HG03565 (cell line): ENCODE results near the gene PYGB.
"Not testable (repeated sequence)": the region's sequence is repeated elsewhere in the genome, so short reads cannot be mapped to it uniquely, and the experiment has no call there.

ENCODE experiments used
- ATAC-seq: cut with Tn5 transposase; IDR thresholded peaks from one replicate; pipeline ENCODE4 v1.9.1; 2021; ENCODE audit warnings: mild to moderate bottlenecking, moderate library complexity; ENCODE audit not compliant: unreplicated experiment

The PYGB gene

DNA sequence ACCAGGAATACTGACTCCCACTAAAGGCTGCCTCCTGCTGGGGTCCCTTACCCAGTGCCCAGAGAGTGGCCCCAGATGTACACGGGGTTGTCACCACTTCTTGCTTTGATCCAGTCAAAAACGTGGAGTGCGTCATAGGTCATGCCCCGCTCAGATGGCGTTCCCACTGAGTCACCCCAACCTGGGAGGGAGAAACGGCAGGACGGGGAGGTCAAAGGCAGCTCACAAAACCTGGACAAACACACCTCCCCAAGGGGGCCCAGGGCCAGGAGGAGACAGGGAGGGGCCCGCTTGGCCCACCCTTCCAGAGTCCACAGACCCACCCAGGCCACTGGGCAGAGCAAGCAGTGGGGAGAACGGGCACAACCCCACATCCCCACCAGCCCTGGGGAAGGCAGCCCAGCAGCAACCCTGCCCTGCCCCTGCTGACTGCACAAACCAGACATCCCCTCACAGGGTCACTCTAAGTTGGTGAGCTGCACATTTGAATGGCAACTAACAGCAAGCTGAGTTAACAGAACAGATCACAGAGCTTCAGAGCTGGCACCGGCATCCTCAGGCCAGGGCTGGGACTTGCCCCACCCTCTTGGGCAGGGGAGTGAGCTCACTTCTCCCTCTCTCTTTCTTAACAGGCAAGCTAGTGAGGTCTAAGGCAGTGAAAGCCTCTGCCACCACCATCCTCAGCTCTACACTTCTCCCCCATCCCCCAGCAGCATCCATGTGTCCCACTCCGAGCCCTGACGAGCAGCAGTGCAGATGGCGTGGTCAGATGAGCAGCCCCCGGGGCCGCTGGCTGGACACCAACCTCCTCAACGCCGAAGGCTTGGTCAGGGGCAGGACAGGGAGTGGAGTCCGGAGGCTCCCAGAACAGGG lies 61.7 kb downstream of the PYGB start:
- ATAC-seq, result no peak

DNA sequence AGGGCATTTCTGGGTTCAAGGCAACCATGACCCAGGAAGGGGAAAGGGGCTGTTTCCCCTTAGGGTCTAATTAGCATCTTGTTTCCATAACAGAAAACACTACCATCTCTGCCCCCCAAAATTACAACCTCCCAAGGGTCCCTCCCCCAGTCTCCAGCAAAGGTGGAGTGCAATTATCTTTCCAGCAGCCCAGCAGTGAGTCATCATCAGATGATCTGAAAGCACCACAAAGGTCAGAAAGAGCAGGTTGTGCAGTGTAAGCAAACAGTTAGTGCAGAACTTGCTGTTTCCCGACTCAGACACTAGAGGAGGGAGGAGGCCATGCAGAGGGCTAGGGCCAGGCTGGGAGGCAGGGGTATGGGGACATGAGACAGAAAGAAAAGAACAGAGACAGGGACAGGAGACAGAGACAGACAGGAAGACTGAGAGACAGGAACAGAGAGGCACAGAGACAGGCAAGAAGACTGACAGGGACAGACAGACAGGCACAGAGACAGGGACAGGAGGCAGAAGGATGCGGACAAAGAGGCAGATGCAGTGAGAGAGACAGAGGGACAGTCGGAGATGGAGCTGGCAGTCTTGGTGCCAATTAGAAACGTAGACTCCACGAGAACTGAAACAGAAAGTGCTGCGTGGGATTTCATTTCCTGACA lies 62.5 kb downstream of the PYGB start:
- ATAC-seq, result peak; percentile 95

DNA sequence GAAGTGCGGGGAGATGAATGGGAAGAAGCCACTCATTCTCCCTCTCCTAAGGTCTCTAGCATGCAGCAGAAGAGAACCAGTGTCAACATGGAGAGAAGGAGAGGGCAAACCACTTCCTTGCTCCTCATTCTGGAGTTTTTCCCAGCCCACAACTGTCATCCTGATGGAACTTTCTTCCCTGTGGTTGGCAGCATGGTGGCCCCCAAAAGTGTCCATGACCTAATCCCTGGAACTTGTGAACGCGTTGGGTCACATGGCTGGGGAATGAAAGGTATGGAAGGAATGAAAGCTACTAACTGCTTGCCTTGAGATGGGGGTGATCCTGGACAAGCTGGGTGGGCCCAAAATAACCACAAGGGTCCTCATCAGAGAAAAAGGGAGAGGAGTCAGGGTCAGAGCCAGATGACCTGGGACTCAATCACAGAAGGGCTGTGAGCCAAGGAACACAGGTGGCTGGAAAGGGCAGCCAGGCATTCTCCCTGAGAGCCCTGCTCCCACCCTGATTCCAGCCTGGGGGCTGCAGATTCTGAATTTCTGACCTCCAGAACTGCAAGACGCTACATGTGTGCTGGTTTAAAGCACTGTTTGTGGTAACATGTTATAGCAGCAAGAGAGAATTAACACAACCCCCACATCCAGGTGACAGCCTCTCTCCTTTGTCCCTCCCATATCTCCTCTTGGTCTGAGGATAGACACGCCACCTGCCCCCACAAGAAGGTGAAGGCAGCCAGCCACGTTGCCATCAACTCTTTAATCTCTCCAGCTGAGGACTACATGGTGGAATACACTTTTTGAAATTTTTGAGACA lies 63.2 kb downstream of the PYGB start:
- no peak for ATAC-seq

DNA sequence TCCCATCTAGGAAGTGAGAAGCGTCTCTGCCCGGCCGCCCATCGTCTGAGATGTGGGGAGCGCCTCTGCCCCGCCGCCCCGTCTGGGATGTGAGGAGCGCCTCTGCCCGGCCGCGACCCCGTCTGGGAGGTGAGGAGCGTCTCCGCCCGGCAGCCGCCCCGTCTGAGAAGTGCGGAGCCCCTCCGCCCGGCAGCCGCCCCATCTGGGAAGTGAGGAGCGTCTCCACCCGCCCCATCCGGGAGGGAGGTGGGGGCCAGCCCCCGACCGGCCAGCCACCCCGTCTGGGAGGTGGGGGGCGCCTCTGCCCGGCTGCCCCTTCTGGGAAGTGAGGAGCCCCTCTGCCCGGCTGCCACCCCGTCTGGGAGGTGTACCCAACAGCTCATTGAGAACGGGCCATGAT lies 64.8 kb downstream of the PYGB start:
- ATAC-seq, result not testable (repeated sequence)

DNA sequence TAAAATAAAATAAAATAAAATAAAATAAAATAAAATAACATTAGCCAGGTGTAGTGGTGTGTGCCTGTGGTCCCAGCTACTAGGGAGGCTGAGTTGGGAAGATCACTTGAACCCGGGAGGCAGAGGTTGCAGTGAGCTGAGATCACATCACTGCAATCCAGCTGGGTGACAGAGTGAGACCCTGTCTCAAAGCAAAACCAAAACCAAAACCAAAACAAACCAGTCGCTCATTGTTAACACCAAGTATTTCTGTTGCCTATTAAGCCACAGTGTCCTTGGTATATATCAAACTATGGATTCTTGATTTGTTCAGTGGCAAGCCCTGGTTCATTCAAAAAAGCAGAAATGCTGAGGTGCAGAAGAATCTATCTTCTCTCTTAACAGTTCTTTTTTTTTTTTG lies 65.7 kb downstream of the PYGB start:
- no peak for ATAC-seq

DNA sequence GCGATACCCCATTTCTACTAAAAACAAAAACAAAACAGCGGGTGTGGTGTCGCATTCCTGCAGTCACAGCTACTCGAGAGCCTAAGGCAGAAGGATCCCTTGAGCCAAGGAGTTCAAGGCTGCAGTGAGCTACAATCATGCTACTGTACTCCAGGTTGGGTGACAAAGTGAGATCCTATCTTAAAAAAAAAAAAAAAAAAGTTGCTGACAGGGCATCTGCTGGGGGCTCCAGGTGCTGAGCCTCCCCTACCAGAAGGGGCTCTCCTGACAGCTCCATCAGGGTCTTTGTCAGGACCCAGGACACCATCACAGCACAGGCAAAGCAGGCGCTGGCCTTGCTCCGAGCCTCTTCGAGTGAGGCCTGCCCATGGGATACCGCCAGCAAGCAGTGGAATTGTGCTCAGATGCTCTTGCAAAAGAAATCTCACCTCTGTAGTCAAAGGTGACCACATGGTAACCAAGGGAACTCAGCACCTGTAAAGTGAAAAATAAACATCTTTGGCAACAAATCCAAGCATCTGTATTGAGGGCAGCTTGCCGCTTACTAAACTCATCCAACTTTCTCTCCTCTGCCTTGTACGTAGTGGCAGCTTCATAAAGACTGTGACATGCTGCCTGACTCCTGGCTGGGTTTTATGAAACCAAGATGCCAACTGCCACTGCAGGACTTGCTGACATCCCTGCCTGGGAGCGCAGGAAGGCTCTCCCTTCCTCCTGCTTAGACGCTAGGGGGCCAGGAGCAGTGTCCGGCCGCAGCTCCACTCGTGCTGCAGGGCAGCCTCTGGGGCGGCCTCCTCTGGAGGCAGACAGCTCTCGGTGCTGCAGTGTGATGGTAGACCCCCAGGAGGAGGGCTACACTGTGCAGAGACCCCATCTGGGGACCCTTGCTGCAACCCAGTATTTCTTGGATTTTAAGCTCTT lies 66.9 kb downstream of the PYGB start:
- no peak for ATAC-seq

DNA sequence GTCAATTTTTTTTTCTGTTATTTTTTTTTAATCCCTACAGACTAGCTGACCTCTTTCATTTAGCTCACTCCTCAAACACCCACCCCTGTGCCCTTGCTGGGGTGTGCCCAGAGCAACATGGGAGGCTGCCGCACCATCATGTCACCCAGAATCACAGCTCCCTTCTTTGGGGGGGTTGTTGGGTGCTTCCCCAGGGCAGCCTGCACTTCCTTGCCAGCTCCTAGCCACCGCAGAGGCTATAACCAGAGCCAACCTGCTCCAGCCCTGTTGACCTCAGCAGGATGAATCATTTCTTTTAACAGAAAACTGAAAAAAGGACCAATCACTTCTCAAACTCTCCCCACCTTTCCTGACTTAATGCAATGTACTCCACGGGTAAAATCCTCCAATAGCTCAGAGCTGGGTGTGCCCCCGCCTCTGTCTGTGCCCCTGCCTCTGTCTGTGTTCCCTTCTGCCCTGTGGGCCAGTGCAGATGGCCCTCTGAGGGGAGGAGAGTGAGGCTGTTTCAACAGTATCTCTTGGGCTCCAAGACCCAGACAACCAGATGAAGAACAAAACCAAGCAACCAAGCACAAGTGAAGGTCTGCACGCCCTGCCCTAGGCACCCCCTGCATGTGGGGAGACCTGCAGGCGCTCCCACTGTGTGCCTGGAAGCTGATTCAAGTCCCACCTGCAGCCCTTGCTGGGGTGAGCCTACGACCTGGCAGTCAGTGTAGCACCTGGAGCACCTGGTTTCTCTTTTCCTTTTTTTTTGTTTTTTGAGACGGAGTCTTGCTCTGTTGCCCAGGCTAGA lies 67.7 kb downstream of the PYGB start:
- ATAC-seq, result no peak

DNA sequence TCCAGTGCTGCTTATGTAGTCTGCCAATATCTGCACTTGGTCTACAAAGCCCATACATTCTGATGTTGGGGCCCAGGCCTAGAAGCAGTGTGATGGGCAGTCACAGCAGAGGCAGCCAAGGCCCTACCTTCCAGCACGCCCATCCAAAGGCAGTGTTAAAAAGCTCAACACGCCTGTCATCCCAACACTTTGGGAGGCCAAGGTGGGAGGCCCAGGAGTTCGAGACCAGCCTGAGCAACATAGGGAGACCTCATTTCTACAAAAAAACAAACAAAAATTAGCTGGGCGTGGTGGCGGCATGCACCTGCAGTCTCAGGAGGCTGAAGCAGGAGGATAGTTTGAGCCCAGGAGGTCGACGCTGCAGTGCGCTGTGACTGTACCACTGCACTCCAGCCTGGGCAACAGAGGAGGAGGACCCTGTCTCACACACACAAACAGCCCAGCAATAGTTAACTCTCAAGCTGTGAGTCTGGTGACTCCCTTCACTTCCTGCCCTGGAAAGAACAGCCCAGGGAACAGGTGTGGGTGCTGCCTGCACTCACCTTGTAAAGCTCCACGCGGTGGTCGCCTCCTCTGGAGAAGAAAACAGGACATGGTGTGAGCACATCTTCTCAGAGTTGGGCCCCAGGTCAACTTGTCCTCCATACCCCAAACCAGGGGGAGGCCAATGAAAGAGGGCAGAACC lies 68.8 kb downstream of the PYGB start:
- no peak for ATAC-seq

DNA sequence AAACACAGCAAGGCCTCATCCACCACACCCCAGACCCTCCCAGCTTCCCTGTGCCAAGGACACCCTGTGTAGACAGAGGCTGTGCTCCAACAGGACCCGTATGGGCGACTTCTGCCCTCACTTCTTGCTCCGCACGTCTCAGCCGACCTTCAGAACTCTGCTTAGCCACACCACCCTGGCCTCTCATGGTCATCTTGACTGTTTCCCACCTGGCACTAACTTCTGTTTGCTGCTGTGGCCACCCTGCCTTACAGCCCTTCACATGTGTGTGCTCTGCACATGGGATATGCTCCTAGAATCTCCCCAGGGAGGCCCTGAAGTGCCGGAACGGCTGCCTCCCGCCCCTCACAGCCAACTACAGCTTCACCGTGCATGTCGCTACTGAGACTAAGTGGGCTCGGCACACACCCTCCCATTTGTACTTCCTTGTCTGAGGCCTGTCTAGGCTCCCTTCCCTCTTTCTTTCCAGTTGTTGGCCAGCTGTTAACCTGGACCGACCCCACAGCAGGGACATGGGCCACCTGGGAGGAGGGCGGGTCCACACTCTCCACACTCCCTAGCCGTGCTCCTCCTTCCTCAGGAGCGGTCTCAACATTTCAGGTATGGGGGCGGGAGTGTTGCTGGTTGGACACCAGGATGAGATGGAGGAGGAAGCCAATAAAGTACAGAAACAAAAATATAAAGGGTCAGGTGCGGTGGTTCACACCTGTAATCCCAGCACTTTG lies 69.6 kb downstream of the PYGB start:
- no peak for ATAC-seq

DNA sequence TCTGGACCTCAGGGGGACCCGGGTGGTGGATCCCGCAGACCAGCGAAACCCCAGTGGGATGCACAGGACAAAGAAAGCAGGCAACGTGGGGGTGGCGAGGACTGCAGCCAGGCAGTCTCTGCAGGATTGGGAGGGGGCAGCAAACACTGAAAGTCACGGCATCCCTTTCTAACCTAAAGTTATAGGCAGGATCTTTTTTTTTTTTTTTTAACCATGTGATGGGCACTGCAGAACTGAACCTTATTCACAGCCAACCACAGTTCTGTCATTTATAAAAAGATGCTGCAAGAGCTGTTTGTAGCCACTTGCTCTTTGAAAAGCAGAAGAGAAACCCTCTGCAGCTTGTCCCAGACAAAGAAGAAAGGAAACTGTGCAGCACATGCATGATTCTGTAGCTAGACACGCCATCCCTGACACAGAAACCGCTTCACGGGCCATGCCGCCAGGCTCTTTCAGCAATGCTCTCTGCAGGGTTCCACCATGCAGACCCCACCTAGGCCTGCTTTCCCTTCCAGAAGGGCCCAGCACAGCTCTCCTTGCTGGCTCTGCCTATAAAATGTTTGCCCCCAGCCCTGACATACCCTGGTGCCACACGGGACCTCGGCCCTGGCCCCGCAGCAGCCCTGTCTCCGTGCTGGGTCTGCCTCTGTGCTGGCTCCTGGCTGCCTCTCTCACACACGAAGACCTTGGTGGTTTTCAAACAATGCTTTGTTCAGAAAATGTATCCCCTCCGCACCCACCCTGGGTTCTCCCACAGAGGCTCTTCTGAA lies 70.8 kb downstream of the PYGB start:
- ATAC-seq, result peak; percentile 91

DNA sequence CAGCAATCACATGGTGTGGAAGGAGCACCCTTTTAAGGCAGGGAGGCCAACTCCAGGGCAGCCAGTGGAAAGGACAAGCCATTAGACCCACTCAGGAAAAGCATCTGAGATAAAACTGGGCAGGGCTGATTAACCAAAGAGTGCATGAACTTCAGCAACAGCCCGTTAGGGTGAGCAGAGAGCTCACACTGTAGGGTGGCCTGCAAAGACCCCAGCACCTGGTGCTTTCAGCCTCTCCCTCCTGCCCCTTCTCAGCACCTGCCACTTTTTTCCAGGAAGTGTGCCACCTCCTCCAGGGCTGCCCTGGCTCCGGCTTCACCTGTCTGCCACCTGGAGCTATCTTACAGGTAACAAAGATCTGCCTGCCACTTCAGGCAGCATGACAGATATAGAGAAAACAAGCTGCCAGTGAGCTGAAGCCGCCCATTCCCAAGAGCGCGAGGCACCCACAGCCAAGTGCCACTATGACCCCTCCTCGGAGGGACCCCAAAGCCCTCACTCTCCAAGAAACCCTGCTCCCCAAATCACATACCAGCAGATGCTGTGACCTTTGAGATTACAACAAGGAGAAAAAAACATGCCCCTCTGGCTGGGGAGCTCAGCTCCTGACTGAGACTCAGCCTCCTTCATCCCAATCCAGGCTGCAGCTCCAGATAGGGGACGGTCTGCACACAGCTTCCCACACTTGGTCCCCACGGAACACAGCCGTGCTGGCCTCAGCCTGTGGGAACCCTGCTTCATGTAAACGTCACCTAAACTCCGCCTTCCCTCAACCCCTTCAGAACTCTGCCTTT lies 71.6 kb downstream of the PYGB start:
- no peak for ATAC-seq

DNA sequence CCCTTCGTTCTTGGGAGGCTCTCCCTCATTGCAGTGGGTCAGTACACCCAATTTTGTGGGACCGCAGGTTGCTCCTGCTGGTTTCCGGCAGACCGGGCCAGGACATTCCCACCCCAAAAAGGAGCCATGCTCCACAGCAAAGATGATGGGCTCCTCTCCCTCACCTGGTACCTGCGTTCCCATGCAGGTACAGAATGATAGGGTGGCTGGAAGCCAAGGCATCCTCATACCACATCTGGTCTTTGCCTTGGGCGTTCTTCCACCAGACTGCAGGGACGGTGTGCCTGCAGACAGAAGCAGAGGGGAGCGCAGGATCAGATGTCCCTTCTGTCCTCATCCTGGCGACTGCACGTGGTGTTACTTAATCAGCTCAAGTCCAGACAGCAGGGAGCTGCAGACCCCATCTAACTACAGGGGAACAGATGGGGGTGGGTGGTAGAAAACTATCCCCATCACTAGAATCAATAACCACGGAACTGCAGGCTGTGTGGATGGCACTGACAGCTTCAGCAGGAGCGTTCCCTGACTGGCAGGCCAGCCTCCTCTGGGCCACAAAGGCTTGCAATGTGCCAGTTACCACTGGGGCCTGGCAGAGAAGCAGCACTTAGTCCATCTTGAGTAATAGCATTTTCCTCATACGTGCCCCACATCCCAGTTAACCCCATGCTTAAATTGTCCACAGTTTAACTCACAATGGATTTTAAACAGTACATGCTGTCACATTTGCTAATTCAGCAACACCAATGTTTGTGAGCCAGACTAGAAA lies 72.3 kb downstream of the PYGB start:
- ATAC-seq, result no peak

DNA sequence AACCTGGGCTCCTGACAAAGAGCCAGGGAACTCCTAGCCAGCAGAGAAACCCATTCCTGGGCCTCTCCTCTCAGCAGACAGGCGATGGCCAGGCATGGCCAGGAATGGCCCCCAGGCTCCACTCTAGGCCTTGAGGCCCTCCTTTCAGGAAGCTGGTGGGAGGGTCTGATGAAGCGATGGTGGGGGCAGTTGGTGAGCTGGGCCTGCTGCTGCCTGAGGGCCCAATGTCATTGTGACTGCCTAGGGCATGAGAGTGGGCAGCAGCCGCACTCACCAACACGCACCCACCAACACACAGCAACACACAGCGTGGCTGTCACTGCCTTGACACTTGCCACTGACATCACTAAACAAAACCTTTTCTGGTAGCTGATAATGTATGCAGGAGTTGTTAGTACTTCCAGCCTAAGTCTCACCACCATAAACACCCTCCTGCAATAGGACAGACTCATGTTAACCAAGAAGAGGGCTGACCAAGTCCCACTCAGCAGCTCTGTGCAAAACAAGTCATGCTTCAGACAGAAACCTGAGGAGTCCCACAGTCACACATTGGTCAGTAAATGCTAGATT lies 73.5 kb downstream of the PYGB start:
- ATAC-seq, result no peak

DNA sequence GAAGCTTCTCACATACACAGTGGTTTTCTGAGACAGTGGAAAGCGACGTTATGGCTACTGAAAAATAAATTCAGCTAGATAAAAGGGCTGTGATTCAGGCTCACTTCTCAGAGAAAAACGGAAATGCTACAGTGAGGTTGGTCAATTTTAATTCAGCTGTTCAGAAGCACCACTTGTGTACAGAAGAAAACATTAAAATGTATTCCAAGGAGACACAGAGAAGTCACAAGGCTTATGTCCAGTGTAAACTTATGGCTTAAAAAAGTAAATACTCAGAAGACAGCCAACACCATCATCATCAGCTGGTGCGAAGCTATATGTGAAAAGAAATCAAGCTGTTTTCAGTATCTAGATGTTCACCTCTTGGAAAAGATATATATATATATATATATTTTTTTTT lies 74.1 kb downstream of the PYGB start:
- no peak for ATAC-seq

DNA sequence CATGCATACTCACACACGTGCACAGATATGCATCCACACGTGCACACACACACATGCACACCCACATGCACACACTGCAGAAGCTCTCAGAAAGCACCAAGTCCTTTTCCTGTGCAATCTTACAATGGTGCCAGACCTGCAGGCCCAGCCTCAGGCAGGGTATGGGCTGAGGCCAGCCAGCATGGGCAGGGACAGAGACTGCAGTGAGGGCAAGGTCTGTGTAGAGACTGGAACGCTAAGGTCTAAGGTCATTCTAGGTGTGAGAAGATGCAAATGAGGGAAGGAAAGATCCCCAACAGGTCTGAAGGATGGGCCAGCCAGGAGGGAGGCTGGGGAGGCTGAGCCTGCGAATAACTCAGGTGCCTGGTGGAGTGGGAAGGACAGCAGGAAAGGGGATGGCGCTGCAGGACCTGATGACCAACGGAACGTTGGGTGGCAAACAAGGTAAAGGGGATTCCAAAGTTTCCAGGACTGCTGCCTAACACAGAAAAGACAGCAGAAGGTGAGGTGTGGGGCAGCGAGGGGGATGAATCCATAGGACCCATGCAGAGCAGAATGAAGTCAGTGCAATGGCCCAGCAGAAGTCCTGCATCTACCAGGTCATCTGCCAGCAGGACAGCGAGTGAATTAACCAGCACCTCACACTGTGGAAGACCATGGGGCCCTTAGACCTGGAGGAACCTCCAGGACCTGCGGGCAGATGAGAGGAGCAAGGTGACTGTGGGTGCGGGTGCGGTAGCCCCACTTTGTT lies 75.8 kb downstream of the PYGB start:
- ATAC-seq, result no peak
